ENCODE results near the gene GPR108.
"Not testable (repeated sequence)": the region's sequence is repeated elsewhere in the genome, so short reads cannot be mapped to it uniquely, and the experiment has no call there.

GPR108 gene

DNA sequence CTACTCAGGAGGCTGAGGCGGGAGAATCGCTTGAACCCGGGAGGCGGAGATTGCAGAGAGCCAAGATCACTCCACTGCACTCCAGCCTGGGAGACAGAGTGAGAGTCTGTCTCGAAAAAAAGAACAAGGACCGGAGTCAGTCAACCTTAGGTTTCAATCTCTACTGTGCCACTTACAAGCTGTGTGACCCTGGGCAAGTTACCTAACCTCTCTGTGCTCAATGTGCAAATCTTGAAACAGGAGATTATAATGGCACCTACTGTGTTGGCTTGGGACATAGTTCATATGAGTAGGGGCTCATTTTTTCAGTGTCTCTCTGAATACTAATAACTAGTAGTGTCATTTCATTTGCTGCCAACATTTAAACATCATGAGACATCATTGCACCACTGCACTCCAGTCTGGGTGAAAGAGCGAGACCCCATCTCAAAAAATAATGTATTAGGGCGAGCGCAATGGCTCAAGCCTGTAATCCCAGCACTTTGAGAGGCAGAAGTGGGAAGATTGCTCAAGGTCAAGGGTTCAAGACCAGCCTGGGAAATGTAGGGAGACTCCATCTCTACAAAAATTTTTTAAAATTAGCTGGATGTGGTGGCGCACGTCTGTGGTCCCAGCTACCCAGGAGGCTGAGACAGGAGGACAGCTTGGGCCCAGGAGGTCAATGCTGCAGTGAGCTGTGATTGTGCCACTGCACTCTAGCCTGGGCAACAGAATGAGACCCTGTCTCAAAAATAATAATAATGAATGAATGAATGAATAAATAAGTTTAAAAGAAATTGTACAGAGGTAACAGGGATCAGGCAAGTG, 22.4 kb downstream of the GPR108 start:
- Histone ChIP-seq H3K4me3 (ENCODE audit: insufficient read depth, low read depth, low read length, poor library complexity, severe bottlenecking) (no peak overlapping the region), H3K27ac (ENCODE audit: insufficient read depth, low read length, poor library complexity, severe bottlenecking) (no peak overlapping the region), H3K36me3 (ENCODE audit: control insufficient read depth, insufficient read depth, low read length) (no peaks in the 10 kb centered on the region), H3K9me3 (ENCODE audit: control insufficient read depth, low read length) (no peaks in the 10 kb centered on the region), H3K27me3 (replicated peaks; ENCODE audit: control insufficient read depth, insufficient read depth, low read length, poor library complexity, severe bottlenecking) (peaks cover under 1% of the 10 kb centered on the region), H3K4me1 (ENCODE audit: control insufficient read depth, insufficient read depth, low read length, poor library complexity, severe bottlenecking) (peaks cover 4% of the 10 kb centered on the region)
- no peak for DNase-seq

DNA sequence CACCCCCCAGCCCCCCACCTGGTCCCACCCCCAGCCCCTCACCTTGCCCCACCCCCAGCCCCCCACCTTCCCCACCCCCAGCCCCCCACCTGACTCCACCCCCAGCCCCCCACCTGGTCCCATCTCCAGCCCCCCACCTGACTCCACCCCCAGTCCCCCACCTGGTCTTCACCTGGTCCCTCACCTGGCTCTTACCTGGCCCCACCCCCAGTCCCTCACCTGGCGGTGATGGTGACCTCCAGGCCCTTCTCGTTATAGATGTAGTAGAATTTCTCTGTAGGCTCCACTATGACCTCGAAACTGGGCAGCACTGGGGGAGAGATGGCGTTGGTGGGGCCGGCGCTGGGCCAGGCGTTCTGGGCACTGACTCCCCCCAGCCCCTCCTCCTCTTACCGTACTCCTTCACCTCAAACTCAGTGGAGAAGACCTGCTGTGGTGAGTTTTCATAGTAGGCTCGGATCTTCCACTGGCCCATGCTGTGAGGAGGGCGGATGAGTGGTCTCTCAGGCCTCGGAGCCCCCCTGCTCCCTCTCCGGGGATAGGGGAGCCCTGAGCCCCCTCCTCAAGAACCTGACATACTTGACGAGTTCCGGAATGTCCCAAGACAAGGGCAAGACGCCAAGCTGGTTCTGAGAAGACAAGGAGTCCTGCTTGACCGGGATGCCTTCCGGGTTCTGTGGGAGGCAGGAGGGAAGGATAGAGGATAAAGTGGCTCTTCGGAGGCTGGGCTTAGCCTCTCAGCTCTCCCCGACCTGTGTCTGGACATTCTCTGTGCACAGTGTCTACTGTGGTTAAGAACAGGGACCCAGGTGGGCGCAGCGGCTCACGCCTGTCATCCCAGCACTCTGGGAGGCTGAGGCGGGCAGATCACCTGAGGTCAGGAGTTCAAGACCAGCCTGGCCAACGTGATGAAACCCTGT, 23.3 kb downstream of the GPR108 start:
- no peaks in the 10 kb centered on the region for H3K9me3 ChIP-seq (ENCODE audit: control insufficient read depth, low read length)
- no peak overlapping the region for H3K4me3 ChIP-seq (ENCODE audit: insufficient read depth, low read depth, low read length, poor library complexity, severe bottlenecking)
- H3K4me1 ChIP-seq (ENCODE audit: control insufficient read depth, insufficient read depth, low read length, poor library complexity, severe bottlenecking), result peaks cover 4% of the 10 kb centered on the region
- H3K27me3 ChIP-seq (replicated peaks; ENCODE audit: control insufficient read depth, insufficient read depth, low read length, poor library complexity, severe bottlenecking), result peaks cover 5% of the 10 kb centered on the region
- no peak overlapping the region for H3K27ac ChIP-seq (ENCODE audit: insufficient read depth, low read length, poor library complexity, severe bottlenecking)
- DNase-seq, result no peak
- H3K36me3 ChIP-seq (ENCODE audit: control insufficient read depth, insufficient read depth, low read length), result no peaks in the 10 kb centered on the region

DNA sequence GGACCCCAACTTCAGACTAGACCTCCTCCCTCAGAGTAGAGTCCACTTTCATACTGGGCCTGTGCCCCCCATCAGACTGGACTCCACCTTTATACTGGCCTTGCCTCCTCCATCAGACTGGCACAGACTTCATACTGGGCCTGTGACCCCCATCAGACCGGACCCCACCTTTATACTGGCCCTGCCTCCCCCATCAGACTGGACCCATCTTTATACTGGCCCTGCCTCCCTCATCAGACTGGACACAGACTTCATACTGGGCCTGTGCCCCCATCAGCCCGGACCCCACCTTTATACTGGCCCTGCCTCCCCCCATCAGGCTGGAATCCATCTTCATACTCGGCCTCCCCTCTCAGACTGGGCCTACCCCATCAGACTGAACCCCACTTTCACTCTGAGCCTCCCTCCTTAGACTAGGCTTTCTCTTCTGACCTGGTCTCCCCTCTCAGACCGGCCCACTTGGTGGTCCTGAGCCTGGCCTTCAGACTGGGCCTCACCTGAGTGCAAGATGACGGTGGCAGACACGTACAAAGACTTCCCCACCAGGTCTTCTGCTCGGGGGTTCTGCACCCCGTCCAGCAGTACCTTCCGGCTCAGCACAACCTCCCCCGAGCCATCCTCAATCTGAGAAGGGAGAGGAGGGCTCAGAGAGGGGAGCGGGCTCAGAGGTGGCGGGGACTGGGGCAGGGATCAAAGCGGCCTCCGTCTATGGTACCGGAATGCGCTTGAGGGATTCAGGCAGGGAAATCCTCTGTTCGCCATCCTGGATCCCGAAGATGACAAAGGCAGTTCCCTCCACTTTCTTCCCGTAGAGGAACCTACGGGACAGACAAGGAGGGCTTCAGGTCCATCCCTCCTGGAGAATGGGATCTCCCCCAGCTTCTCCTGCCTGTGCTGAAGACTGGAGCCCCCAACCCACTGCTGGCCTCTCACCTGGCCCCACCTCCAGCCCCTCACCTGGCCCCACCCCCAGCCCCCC, 24.4 kb downstream of the GPR108 start:
- Histone ChIP-seq H3K27ac (ENCODE audit: insufficient read depth, low read length, poor library complexity, severe bottlenecking) (no peak overlapping the region), H3K4me1 (ENCODE audit: control insufficient read depth, insufficient read depth, low read length, poor library complexity, severe bottlenecking) (peaks cover 4% of the 10 kb centered on the region), H3K27me3 (replicated peaks; ENCODE audit: control insufficient read depth, insufficient read depth, low read length, poor library complexity, severe bottlenecking) (peaks cover 5% of the 10 kb centered on the region), H3K9me3 (ENCODE audit: control insufficient read depth, low read length) (no peaks in the 10 kb centered on the region), H3K4me3 (ENCODE audit: insufficient read depth, low read depth, low read length, poor library complexity, severe bottlenecking) (no peak overlapping the region), H3K36me3 (ENCODE audit: control insufficient read depth, insufficient read depth, low read length) (no peaks in the 10 kb centered on the region)
- DNase-seq, result no peak

DNA sequence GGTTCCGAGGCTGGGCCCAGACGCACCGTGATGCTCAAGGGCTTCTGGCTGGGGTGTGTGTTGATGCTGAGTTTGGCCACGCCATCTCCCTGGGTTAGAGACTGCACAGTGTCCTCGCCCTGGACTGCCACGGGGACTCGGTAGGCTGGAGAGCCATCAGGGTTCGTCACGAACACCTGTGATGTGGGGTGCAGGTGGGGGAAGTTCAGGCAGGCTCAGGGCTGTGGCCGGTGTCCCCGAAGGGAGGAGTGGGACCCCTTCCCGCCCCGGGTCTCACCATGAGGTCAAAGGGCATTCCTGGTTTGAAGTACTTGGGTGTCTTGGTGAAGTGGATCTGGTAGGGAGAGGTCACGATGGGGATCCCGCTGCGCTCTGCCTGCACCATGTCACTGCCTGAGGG, 25.1 kb downstream of the GPR108 start:
- DNase-seq, result no peak

DNA sequence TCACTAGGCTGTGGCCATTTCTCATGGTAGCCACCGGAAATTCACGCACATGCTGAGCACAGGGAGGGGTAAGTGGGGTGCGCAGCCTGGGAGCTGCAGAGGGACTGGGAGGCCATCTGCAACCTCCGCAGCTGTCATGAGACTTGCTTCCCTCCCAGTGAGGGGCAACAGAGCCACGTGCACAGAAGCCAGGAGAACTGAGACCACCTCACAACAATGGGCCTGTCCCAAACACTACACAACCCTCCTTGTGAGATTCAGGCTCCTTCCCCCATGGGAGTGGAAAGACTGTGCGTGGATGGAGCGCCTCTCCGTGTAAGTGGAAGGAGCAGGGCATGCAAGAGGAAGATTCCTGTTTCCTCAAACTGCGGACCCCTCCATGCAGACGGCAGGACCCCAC, 25.8 kb downstream of the GPR108 start:
- Histone ChIP-seq H3K4me3 (ENCODE audit: insufficient read depth, low read depth, low read length, poor library complexity, severe bottlenecking) (no peak overlapping the region), H3K4me1 (ENCODE audit: control insufficient read depth, insufficient read depth, low read length, poor library complexity, severe bottlenecking) (peaks cover 4% of the 10 kb centered on the region), H3K9me3 (ENCODE audit: control insufficient read depth, low read length) (no peaks in the 10 kb centered on the region), H3K27me3 (replicated peaks; ENCODE audit: control insufficient read depth, insufficient read depth, low read length, poor library complexity, severe bottlenecking) (peaks cover 5% of the 10 kb centered on the region), H3K27ac (ENCODE audit: insufficient read depth, low read length, poor library complexity, severe bottlenecking) (no peak overlapping the region), H3K36me3 (ENCODE audit: control insufficient read depth, insufficient read depth, low read length) (no peaks in the 10 kb centered on the region)
- DNase-seq, result no peak

More for the DNA sequence above, 25.1 kb downstream of the GPR108 start:
- Histone ChIP-seq H3K36me3 (ENCODE audit: control insufficient read depth, insufficient read depth, low read length) (no peaks in the 10 kb centered on the region), H3K4me1 (ENCODE audit: control insufficient read depth, insufficient read depth, low read length, poor library complexity, severe bottlenecking) (peaks cover 4% of the 10 kb centered on the region), H3K27ac (ENCODE audit: insufficient read depth, low read length, poor library complexity, severe bottlenecking) (no peak overlapping the region), H3K4me3 (ENCODE audit: insufficient read depth, low read depth, low read length, poor library complexity, severe bottlenecking) (no peak overlapping the region), H3K9me3 (ENCODE audit: control insufficient read depth, low read length) (no peaks in the 10 kb centered on the region), H3K27me3 (replicated peaks; ENCODE audit: control insufficient read depth, insufficient read depth, low read length, poor library complexity, severe bottlenecking) (peaks cover 5% of the 10 kb centered on the region)

DNA sequence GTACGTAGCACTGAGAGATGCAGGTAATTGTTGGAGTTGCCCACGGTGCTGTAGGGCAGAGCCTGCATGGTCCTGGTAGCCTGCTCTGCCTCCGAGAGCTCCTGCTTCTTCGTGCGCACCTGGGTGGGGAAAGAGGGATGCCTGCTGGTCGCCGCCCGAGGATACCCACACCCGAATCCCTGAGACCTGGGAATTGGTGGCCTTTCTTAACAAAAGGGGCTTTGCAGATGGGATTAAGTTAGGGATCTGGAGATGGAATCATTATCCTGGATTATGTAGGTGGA, 26.4 kb downstream of the GPR108 start:
- H3K9me3 ChIP-seq (ENCODE audit: control insufficient read depth, low read length), result no peaks in the 10 kb centered on the region
- H3K4me3 ChIP-seq (ENCODE audit: insufficient read depth, low read depth, low read length, poor library complexity, severe bottlenecking), result no peak overlapping the region
- H3K27ac ChIP-seq (ENCODE audit: insufficient read depth, low read length, poor library complexity, severe bottlenecking), result no peak overlapping the region
- H3K36me3 ChIP-seq (ENCODE audit: control insufficient read depth, insufficient read depth, low read length), result no peaks in the 10 kb centered on the region
- peaks cover 5% of the 10 kb centered on the region for H3K27me3 ChIP-seq (replicated peaks; ENCODE audit: control insufficient read depth, insufficient read depth, low read length, poor library complexity, severe bottlenecking)
- peaks cover 4% of the 10 kb centered on the region for H3K4me1 ChIP-seq (ENCODE audit: control insufficient read depth, insufficient read depth, low read length, poor library complexity, severe bottlenecking)
- DNase-seq, result no peak

DNA sequence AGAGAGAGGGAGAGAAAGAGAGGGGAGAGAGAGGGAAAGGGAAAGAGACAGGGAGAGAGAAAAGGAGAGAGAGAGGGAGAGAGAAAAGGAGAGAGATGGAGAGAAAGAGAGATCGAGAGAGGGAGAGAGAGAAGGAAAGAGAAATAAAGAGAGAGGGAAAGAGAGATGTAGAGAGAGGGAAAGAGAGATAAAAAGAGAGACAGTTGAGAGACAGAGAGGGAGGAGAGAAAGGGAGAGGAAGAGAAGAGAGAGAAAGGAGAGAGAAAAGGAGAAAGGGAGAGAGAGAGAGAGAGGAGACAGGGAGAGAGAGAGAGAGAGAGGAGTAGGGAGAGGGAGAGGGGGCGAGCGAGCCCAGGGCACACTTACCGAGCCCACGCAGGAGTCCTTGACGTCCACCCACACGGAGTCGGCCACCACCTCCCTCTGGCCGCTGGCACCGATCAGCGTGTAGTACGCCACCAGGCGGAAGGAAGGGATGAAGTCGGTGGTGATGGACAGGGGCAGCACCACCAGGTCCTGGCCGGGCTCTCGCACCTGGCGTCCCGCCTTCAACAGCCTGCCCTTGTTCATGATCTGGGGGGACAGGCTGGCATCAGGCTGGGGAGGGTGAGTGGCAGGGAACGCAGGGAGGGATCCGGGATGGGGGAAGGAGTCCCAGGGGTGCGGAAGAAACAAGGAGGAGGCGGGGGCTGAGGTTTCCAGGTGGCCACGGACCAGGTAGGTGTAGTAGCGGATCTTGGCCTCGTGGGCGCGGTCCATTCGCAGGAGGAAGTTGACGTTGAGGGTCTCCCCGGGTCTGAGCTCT, 26.9 kb downstream of the GPR108 start:
- H3K9me3 ChIP-seq (ENCODE audit: control insufficient read depth, low read length), result no peaks in the 10 kb centered on the region
- H3K4me3 ChIP-seq (ENCODE audit: insufficient read depth, low read depth, low read length, poor library complexity, severe bottlenecking), result no peak overlapping the region
- DNase-seq, result no peak
- H3K27me3 ChIP-seq (replicated peaks; ENCODE audit: control insufficient read depth, insufficient read depth, low read length, poor library complexity, severe bottlenecking), result peaks cover 5% of the 10 kb centered on the region
- peaks cover 4% of the 10 kb centered on the region for H3K4me1 ChIP-seq (ENCODE audit: control insufficient read depth, insufficient read depth, low read length, poor library complexity, severe bottlenecking)
- H3K36me3 ChIP-seq (ENCODE audit: control insufficient read depth, insufficient read depth, low read length), result no peaks in the 10 kb centered on the region
- H3K27ac ChIP-seq (ENCODE audit: insufficient read depth, low read length, poor library complexity, severe bottlenecking), result no peak overlapping the region

DNA sequence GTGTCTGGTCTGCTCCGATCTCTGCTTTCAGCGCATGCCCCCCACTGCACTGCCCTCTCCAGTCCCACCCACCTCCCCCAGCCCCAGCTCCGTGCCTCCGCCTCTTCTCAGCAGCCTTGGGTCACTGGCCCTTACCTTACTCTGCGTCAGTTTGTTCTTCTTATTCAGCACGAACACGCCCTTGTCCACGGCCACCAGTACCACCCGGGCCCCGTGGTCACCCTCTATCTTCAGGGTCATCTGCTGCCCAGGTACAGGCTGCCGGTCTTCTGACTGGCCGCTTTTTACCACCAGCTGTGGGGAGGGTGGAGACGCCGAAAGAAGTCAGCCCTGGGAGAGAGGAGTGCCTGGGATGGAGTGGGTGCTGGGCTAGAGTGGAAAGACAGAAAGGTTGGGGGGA, 27.8 kb downstream of the GPR108 start:
- no peak for DNase-seq
- Histone ChIP-seq H3K4me3 (ENCODE audit: insufficient read depth, low read depth, low read length, poor library complexity, severe bottlenecking) (no peak overlapping the region), H3K9me3 (ENCODE audit: control insufficient read depth, low read length) (no peaks in the 10 kb centered on the region), H3K27me3 (replicated peaks; ENCODE audit: control insufficient read depth, insufficient read depth, low read length, poor library complexity, severe bottlenecking) (peaks cover 5% of the 10 kb centered on the region), H3K27ac (ENCODE audit: insufficient read depth, low read length, poor library complexity, severe bottlenecking) (no peak overlapping the region), H3K36me3 (ENCODE audit: control insufficient read depth, insufficient read depth, low read length) (no peaks in the 10 kb centered on the region), H3K4me1 (ENCODE audit: control insufficient read depth, insufficient read depth, low read length, poor library complexity, severe bottlenecking) (peaks cover 4% of the 10 kb centered on the region)

DNA sequence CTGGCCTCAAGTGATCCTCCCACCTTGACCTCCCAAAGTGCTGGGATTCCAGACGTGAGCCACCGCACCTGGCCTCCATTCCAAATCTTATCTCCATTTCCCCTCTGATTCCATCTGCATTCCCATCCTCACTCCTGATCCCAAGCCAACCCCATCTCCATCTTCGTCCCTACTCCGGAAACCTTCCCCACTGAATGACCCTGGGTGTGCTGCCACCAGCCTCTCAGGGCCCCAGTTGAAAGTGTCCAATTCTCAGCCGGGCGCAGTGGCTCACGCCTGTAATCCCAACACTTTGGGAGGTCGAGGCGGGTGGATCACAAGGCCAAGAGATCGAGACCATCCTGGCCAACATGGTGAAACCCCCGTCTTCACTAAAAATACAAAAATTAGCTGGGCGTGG, 28.5 kb downstream of the GPR108 start:
- not testable (repeated sequence) for H3K9me3 ChIP-seq (ENCODE audit: control insufficient read depth, low read length); DNase-seq; H3K27ac ChIP-seq (ENCODE audit: insufficient read depth, low read length, poor library complexity, severe bottlenecking); H3K27me3 ChIP-seq (replicated peaks; ENCODE audit: control insufficient read depth, insufficient read depth, low read length, poor library complexity, severe bottlenecking); H3K4me3 ChIP-seq (ENCODE audit: insufficient read depth, low read depth, low read length, poor library complexity, severe bottlenecking); H3K36me3 ChIP-seq (ENCODE audit: control insufficient read depth, insufficient read depth, low read length); H3K4me1 ChIP-seq (ENCODE audit: control insufficient read depth, insufficient read depth, low read length, poor library complexity, severe bottlenecking)

Data from effector memory CD4-positive, alpha-beta T cell (primary cell).